OCI-LY7 (cell line): ENCODE measurements around the gene ANKFN1. TPM values are rescaled to one million over a fixed set of nuclear protein-coding genes. Genes with fewer than 3 reads are reported as not detected.

Source experiments
- BruUV-seq: library from RNA; stranded (reverse); fragments of 400-500 nt; replicated peaks from 2 replicates; lab custom pipeline; 2021; lab: Mats Ljungman, UMichigan
- CTCF ChIA-PET: fragments of 300-600 bp; sonication (Branson Sonifier 250); formaldehyde crosslinking; loops from one replicate; lab custom pipeline; 2022; ENCODE audit warnings: antibody characterized with exemption; ENCODE audit not compliant: unreplicated experiment; lab: Charles Lee
- POLR2A ChIA-PET: fragments of 300-600 bp; sonication (Branson Sonifier 250); formaldehyde crosslinking; loops from one replicate; lab custom pipeline; 2022; ENCODE audit warnings: antibody characterized with exemption; lab: Charles Lee
- DNase-seq: peaks from one replicate; pipeline ENCODE4 v3.0.0-alpha.2; 2015; ENCODE audit warnings: low spot score
- H2AFZ ChIP-seq: fragments of 200-600 bp; sonication (generic), shearing (Covaris generic); 2 replicates; pipeline ENCODE4 v1.6.1; 2014; ENCODE audit warnings: mild to moderate bottlenecking, antibody characterized with exemption, low read length, moderate library complexity
- H3K27ac ChIP-seq: fragments of 200-600 bp; sonication (generic); 2 replicates; pipeline ENCODE4 v1.5.1; 2014; ENCODE audit warnings: mixed run types, low read depth, mild to moderate bottlenecking, moderate library complexity, low read length, inconsistent platforms; ENCODE audit not compliant: poor library complexity, severe bottlenecking
- H3K36me3 ChIP-seq: fragments of 200-600 bp; sonication (generic); 2 replicates; pipeline ENCODE4 v1.6.1; 2014; ENCODE audit warnings: mild to moderate bottlenecking, antibody characterized with exemption, low read length, moderate library complexity, mixed read lengths; ENCODE audit not compliant: insufficient read depth
- H3K4me1 ChIP-seq: fragments of 200-600 bp; sonication (generic); 2 replicates; pipeline ENCODE4 v1.5.1; 2014; ENCODE audit warnings: mild to moderate bottlenecking, low read length; ENCODE audit not compliant: insufficient read depth, poor library complexity, severe bottlenecking
- H3K4me2 ChIP-seq: fragments of 200-600 bp; sonication (generic); 2 replicates; pipeline ENCODE4 v1.6.1; 2014; ENCODE audit warnings: mild to moderate bottlenecking, low read length
- H3K4me3 ChIP-seq: fragments of 200-600 bp; sonication (generic); 2 replicates; pipeline ENCODE4 v1.5.1; 2014; ENCODE audit warnings: mild to moderate bottlenecking, low read depth, low read length; ENCODE audit not compliant: poor library complexity, severe bottlenecking
- H3K79me2 ChIP-seq: fragments of 200-600 bp; sonication (generic); 2 replicates; pipeline ENCODE4 v1.6.1; 2016; ENCODE audit warnings: low read depth, mild to moderate bottlenecking, low read length, moderate library complexity, mixed read lengths; ENCODE audit not compliant: insufficient read depth
- H3K9me2 ChIP-seq: fragments of 200-600 bp; sonication (generic); 2 replicates; pipeline ENCODE4 v1.6.1; 2016; ENCODE audit warnings: mild to moderate bottlenecking, low read length, mixed read lengths; ENCODE audit not compliant: insufficient read depth
- H3K9me3 ChIP-seq: fragments of 200-600 bp; sonication (generic); 2 replicates; pipeline ENCODE4 v1.6.1; 2014; ENCODE audit warnings: mild to moderate bottlenecking, mixed run types, low read length, mixed read lengths
- H4K20me1 ChIP-seq: fragments of 200-600 bp; sonication (generic); 2 replicates; pipeline ENCODE4 v1.6.1; 2014; ENCODE audit warnings: mild to moderate bottlenecking, antibody characterized with exemption, low read length, moderate library complexity, mixed read lengths; ENCODE audit not compliant: insufficient read depth
- EZH2phosphoT487 ChIP-seq: fragments of 200-600 bp; sonication (generic); IDR thresholded peaks from 2 replicates; pipeline ENCODE4 v1.6.1; 2018; ENCODE audit warnings: low read depth, borderline replicate concordance, mild to moderate bottlenecking, mixed run types, antibody characterized with exemption, low read length, moderate library complexity, mixed read lengths
- intact Hi-C: fragments of 100-400 bp; cut with micrococcal nuclease; formaldehyde crosslinking; loops from one replicate; pipeline ENCODE4 v1.10.0; 2022; ENCODE audit not compliant: unreplicated experiment
- total RNA-seq, 2 experiments: library from RNA; depleted of rRNA in 1 of 2; stranded (reverse); fragments of >200 nt in 1 of 2; shearing (Covaris generic) in 1 of 2; gene quantifications; 2 replicates each; pipeline ENCODE4 v1.2.3, GENCODE V29; 2014 to 2022
- TF ChIP-seq, protein P1 (sequence below): fragments of 200-600 bp; sonication (generic); conservative IDR thresholded peaks from 2 replicates; pipeline ENCODE4 v1.5.1; 2014; ENCODE audit warnings: mild to moderate bottlenecking, antibody characterized with exemption, low read length, moderate library complexity, mixed read lengths

Gene ANKFN1
- total RNA-seq, 2 experiments from 2014 or later: 0.67 TPM; not detected in 1

DNA sequence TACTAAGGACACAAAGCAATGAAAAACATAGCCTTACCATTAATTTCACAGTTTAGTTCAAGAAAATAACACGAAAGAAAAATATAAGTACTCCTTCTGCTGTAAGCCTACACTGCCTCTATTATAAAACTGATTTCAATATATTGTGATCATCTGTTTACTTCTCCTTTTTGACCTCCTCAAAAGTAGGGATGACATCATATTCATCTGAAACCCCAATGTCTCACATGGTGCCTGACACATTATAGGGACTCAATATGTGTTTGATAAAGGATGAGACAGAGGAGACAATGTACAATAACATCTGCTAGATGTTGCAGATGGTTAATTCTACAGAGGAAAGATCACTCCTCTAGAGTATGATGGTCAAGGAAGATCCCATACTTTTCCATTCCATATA, 321.8 kb downstream of the ANKFN1 start:
- Histone ChIP-seq H3K4me2 (no peak overlapping the region), H3K36me3 (no peaks in the 10 kb centered on the region), H3K27ac (no peak overlapping the region), H3K9me3 (no peaks in the 10 kb centered on the region), H3K9me2 (no peaks in the 10 kb centered on the region), H2AFZ (no peak overlapping the region), H3K79me2 (no peaks in the 10 kb centered on the region), H3K4me3 (no peak overlapping the region), H3K4me1 (no peaks in the 10 kb centered on the region), H4K20me1 (no peaks in the 10 kb centered on the region)
- no TSS peak for BruUV-seq
- intact Hi-C loops: no loop called here
- TF ChIP-seq EZH2phosphoT487: no peak
- TF ChIP-seq, protein P1, sequence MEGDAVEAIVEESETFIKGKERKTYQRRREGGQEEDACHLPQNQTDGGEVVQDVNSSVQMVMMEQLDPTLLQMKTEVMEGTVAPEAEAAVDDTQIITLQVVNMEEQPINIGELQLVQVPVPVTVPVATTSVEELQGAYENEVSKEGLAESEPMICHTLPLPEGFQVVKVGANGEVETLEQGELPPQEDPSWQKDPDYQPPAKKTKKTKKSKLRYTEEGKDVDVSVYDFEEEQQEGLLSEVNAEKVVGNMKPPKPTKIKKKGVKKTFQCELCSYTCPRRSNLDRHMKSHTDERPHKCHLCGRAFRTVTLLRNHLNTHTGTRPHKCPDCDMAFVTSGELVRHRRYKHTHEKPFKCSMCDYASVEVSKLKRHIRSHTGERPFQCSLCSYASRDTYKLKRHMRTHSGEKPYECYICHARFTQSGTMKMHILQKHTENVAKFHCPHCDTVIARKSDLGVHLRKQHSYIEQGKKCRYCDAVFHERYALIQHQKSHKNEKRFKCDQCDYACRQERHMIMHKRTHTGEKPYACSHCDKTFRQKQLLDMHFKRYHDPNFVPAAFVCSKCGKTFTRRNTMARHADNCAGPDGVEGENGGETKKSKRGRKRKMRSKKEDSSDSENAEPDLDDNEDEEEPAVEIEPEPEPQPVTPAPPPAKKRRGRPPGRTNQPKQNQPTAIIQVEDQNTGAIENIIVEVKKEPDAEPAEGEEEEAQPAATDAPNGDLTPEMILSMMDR: no peak
- ChIA-PET POLR2A (no interaction called here), CTCF (no interaction called here)
- no peak for DNase-seq

DNA sequence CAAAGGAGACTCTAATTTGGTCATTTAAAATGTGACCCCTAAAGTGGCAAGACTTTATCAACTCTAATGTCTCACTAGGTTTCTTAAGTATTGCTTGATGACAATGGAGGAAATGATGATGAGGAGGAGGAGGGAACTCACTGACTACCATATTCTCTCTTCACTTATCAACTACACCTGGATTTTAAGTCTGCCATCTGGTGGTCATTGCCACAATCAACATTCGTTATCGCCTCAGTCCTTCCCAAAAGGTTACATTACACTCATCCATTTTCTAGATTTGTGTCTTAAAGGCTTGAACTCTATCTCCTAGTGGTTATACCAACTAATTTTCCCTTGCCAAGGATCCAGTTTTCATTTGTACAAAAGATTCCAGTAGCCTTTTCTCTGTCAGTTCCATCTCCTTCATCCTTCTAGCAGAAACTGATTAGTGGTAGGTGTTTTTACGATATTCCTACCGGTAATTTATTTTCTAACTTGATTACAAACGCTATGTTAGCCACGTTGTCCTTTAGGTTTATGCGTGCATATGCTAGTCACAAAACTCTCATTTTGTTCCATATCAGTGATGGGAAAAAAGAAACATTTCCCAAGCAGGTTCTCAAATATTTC, 325.7 kb downstream of the ANKFN1 start:
- Histone ChIP-seq H3K9me2 (no peaks in the 10 kb centered on the region), H3K36me3 (no peaks in the 10 kb centered on the region), H3K27ac (no peak overlapping the region), H3K4me1 (no peaks in the 10 kb centered on the region), H3K4me3 (no peak overlapping the region), H4K20me1 (no peaks in the 10 kb centered on the region), H3K4me2 (no peak overlapping the region), H3K79me2 (no peaks in the 10 kb centered on the region), H2AFZ (no peak overlapping the region), H3K9me3 (no peaks in the 10 kb centered on the region)
- DNase-seq: peak; percentile 21
- TF ChIP-seq, protein P1: peak; percentile 80
- no peak for TF ChIP-seq EZH2phosphoT487
- POLR2A ChIA-PET: no interaction called here
- BruUV-seq: no TSS peak
- CTCF ChIA-PET: no interaction called here
- intact Hi-C loops: no loop called here

DNA sequence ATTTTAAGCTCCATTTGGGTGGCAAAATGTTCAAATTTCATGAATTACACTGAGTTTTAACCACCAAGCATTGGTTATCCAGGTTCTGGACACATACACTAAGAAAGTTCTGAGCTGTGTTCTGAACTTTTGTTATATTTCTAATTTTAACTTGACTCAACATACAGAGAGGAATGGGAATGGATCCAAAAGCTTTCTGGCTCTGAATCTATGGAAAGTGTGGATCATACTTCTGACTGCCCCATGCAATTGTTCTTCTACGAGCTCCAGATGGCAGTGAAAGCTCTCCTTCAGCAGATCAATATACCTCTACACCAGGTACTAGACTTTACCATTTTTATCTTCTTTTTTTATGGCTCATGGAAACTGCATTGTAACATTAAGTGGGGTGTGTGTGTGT, 327.2 kb downstream of the ANKFN1 start:
- DNase-seq: no peak
- Histone ChIP-seq H3K36me3 (no peaks in the 10 kb centered on the region), H3K4me1 (no peaks in the 10 kb centered on the region), H3K9me3 (no peaks in the 10 kb centered on the region), H3K27ac (no peak overlapping the region), H3K4me2 (no peak overlapping the region), H3K79me2 (no peaks in the 10 kb centered on the region), H2AFZ (no peak overlapping the region), H3K9me2 (no peaks in the 10 kb centered on the region), H3K4me3 (no peak overlapping the region), H4K20me1 (no peaks in the 10 kb centered on the region)
- no TSS peak for BruUV-seq
- ChIA-PET POLR2A (interaction anchor here (0.7 kb wide), 1 partner anchor 756 kb away, joined by 3 read pairs; no protein-coding TSS in a partner anchor), CTCF (no interaction called here)
- intact Hi-C loops: no loop called here
- no peak for TF ChIP-seq EZH2phosphoT487
